ENCODE measurements around the gene PGM2L1.

- TF ChIP-seq POLR2A (IDR thresholded peaks at IDR 0.05; ENCODE audit: low read length) (no peak), GATA1 (IDR thresholded peaks at IDR 0.05; ENCODE audit: low read depth, low read length) (no peak)
These were observed 50.9 kb downstream of the PGM2L1 start for GRCh38 chr11:74347381-74347780.

All from erythroblast (primary cell).